ENCODE data around the gene CMTM7. TPM values are rescaled to one million over a fixed set of nuclear protein-coding genes. Genes with fewer than 3 reads are reported as not detected.

The CMTM7 gene
- total and polyA plus RNA-seq, 4 donors, result 4.4 to 20.6 (median 11.6) TPM

DNA sequence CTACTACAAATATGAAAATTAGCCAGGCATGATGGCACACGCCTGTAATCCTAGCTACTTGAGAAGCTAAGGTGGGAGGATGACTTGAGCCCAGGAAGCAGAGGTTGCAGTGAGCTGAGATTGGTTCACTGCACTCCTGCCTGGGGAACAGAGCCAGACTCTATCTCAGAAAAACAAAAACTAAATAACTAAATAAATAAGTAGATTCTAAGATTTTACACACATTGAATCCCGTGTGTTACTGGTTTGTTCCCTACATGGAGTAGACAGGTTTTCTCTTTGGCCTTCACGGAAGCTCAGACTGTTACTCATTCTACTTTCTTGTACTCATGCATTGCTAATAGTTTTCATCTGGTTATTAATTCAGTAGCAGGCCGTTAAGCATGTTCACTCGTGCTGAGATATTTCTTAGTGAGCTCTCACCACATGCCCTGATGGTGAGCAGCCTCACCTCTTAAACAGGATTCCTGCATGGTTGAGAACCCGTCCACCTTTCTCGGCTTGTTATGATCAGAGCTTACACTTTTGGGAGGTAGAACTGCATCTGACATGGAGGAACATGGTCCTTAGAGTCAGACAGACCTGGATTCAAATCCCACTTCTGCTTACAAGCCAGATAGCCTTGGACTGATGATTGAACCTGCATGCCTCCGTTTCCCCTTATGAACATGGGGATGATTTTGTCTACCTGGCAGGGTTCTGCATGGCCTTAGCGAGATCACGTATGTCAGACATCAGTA lies 49.1 kb downstream of the CMTM7 start:
- Histone ChIP-seq H3K9me3 (ENCODE audit: control insufficient read depth, insufficient read depth, low read length) (no peaks in the 10 kb centered on the region), H3K4me1 (ENCODE audit: control insufficient read depth, insufficient read depth, low read length) (no peaks in the 10 kb centered on the region), H3K27me3 (ENCODE audit: control insufficient read depth, insufficient read depth, low read length) (peaks cover 4% of the 10 kb centered on the region), H3K36me3 (ENCODE audit: control insufficient read depth, insufficient read depth, low read length) (no peaks in the 10 kb centered on the region), H3K27ac (ENCODE audit: low read depth, low read length) (no peak overlapping the region), H3K4me3 (ENCODE audit: low read depth, low read length) (no peak overlapping the region)
- no peak for DNase-seq (ENCODE audit: low read depth in 4 of 6, low spot score in 6 of 6)
- WGBS (ENCODE audit: insufficient coverage), result 96% methylated on average over 4 of the region's 10 CpGs

DNA sequence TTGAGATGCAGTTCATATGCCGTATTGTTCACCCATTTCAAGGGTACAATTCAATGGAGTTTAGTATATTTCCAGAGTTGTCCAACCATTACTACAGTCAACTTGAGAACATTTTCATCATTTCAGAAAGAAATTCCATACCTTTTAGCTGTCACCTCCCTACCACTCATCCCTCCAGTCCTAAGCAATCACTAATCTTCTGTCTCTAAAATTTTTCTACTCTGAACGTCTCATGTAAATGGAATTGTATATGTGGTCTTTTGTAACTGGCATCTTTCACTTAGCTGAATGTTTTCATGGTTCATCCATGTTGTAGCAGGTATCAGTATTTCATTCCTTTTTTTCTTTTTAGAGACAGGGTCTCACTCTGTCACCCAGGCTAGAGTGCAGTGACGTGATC lies 51.1 kb downstream of the CMTM7 start:
- Histone ChIP-seq H3K27me3 (ENCODE audit: control insufficient read depth, insufficient read depth, low read length) (no peaks in the 10 kb centered on the region), H3K36me3 (ENCODE audit: control insufficient read depth, insufficient read depth, low read length) (no peaks in the 10 kb centered on the region), H3K4me1 (ENCODE audit: control insufficient read depth, insufficient read depth, low read length) (no peaks in the 10 kb centered on the region), H3K4me3 (ENCODE audit: low read depth, low read length) (no peak overlapping the region), H3K9me3 (ENCODE audit: control insufficient read depth, insufficient read depth, low read length) (no peaks in the 10 kb centered on the region), H3K27ac (ENCODE audit: low read depth, low read length) (no peak overlapping the region)
- DNase-seq (ENCODE audit: low read depth in 4 of 6, low spot score in 6 of 6), result no peak
- WGBS (ENCODE audit: insufficient coverage), result 100% methylated on average over 1 of the region's 3 CpGs

GRCh38 chr3:32443478-32443877 lies 51.8 kb downstream of the CMTM7 start:
- no peaks in the 10 kb centered on the region for H3K4me1 ChIP-seq (ENCODE audit: control insufficient read depth, insufficient read depth, low read length)
- H3K36me3 ChIP-seq (ENCODE audit: control insufficient read depth, insufficient read depth, low read length), result no peaks in the 10 kb centered on the region
- no peaks in the 10 kb centered on the region for H3K9me3 ChIP-seq (ENCODE audit: control insufficient read depth, insufficient read depth, low read length)
- H3K27ac ChIP-seq (ENCODE audit: low read depth, low read length), result no peak overlapping the region
- WGBS (ENCODE audit: insufficient coverage), result no CpG with 5 or more reads among the region's 1 CpG
- no peak overlapping the region for H3K4me3 ChIP-seq (ENCODE audit: low read depth, low read length)
- no peaks in the 10 kb centered on the region for H3K27me3 ChIP-seq (ENCODE audit: control insufficient read depth, insufficient read depth, low read length)
- no peak for DNase-seq (ENCODE audit: low read depth in 4 of 6, low spot score in 6 of 6)

- H3K9me3 ChIP-seq (ENCODE audit: control insufficient read depth, insufficient read depth, low read length), result no peaks in the 10 kb centered on the region
- no peak overlapping the region for H3K4me3 ChIP-seq (ENCODE audit: low read depth, low read length)
- H3K27me3 ChIP-seq (ENCODE audit: control insufficient read depth, insufficient read depth, low read length), result peaks cover 6% of the 10 kb centered on the region
- no CpG with 5 or more reads among the region's 1 CpG for WGBS (ENCODE audit: insufficient coverage)
- H3K27ac ChIP-seq (ENCODE audit: low read depth, low read length), result no peak overlapping the region
- no peaks in the 10 kb centered on the region for H3K36me3 ChIP-seq (ENCODE audit: control insufficient read depth, insufficient read depth, low read length)
- peaks cover 15% of the 10 kb centered on the region for H3K4me1 ChIP-seq (ENCODE audit: control insufficient read depth, insufficient read depth, low read length)
- DNase-seq (ENCODE audit: low read depth in 4 of 6, low spot score in 6 of 6), result no peak
Measured at GRCh38 chr3:32447865-32448400, 56.3 kb downstream of the CMTM7 start.

DNA sequence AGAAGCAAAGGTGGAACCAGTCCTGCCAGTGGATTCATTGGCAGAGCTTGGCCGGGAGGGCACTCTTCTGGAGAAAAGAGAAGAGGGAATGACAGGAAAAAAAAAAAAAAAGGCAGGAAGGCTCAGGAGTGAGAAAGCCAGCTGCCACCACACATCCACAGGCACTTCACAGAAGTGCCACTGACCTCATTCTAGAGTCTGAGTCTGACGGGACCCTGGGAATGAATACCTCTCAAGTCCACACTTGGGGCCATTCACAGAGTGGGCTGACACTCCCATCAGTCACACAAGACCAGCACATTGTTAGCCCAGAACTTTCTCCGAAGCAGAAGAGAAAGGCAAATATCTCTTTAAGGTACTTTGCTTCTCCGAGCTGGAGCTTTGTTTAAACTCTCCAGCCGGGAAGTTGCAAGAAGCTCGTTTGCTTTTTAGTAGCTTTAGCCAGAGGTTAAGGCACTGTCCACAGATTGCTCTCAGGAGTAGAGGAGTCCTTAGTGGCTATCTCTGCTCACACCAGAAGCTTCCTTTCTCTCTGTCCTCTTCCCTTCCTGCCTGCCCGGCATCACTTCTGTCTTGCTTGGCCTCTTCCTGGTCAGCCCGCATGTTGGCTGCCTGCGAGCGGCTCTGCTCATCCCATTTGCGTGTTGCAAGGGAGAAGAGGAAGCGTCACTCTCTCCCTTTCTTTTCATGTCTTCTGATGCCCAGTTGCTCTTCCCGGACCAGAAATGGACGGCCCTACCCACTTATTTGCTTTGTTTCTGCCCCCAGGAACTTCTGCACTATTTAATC lies 57.2 kb downstream of the CMTM7 start:
- no peak for DNase-seq (ENCODE audit: low read depth in 4 of 6, low spot score in 6 of 6)
- Histone ChIP-seq H3K4me3 (ENCODE audit: low read depth, low read length) (no peak overlapping the region), H3K9me3 (ENCODE audit: control insufficient read depth, insufficient read depth, low read length) (no peaks in the 10 kb centered on the region), H3K27me3 (ENCODE audit: control insufficient read depth, insufficient read depth, low read length) (peaks cover 6% of the 10 kb centered on the region), H3K36me3 (ENCODE audit: control insufficient read depth, insufficient read depth, low read length) (no peaks in the 10 kb centered on the region), H3K27ac (ENCODE audit: low read depth, low read length) (no peak overlapping the region), H3K4me1 (ENCODE audit: control insufficient read depth, insufficient read depth, low read length) (peaks cover 15% of the 10 kb centered on the region)
- WGBS (ENCODE audit: insufficient coverage), result 60% methylated on average over 12 of the region's 14 CpGs

DNA sequence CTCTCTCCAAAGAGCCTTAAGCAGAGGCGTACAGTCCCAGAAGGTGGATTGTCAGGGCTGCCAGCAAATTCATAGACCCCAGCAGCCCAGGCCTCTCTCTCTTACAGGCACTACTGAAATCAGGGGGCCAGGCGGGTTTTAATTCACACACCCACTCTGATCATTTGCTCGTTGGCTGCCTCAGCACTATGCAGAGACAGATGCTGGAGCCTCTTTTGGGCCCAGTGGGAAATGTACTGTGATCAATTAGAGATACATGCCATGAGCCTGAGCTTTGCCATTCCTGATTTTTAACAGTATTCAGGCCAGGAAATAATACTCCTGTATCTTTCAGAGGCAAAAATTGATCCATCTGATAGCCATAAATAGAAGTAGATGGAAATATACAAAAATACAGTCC lies 58.0 kb downstream of the CMTM7 start:
- WGBS (ENCODE audit: insufficient coverage), result 70% methylated on average over 2 of the region's 3 CpGs
- no peak overlapping the region for H3K27ac ChIP-seq (ENCODE audit: low read depth, low read length)
- no peak overlapping the region for H3K4me3 ChIP-seq (ENCODE audit: low read depth, low read length)
- H3K4me1 ChIP-seq (ENCODE audit: control insufficient read depth, insufficient read depth, low read length), result peaks cover 15% of the 10 kb centered on the region
- no peaks in the 10 kb centered on the region for H3K36me3 ChIP-seq (ENCODE audit: control insufficient read depth, insufficient read depth, low read length)
- peaks cover 6% of the 10 kb centered on the region for H3K27me3 ChIP-seq (ENCODE audit: control insufficient read depth, insufficient read depth, low read length)
- peak in 1 of 6 donors; percentile 82 for DNase-seq (ENCODE audit: low read depth in 4 of 6, low spot score in 6 of 6)
- H3K9me3 ChIP-seq (ENCODE audit: control insufficient read depth, insufficient read depth, low read length), result no peaks in the 10 kb centered on the region

- no peak overlapping the region for H3K27ac ChIP-seq (ENCODE audit: low read depth, low read length)
- no peak for DNase-seq (ENCODE audit: low read depth in 4 of 6, low spot score in 6 of 6)
- H3K4me3 ChIP-seq (ENCODE audit: low read depth, low read length), result no peak overlapping the region
- no peaks in the 10 kb centered on the region for H3K9me3 ChIP-seq (ENCODE audit: control insufficient read depth, insufficient read depth, low read length)
- H3K36me3 ChIP-seq (ENCODE audit: control insufficient read depth, insufficient read depth, low read length), result no peaks in the 10 kb centered on the region
- peaks cover 6% of the 10 kb centered on the region for H3K27me3 ChIP-seq (ENCODE audit: control insufficient read depth, insufficient read depth, low read length)
- peaks cover 15% of the 10 kb centered on the region for H3K4me1 ChIP-seq (ENCODE audit: control insufficient read depth, insufficient read depth, low read length)
- 100% methylated on average over 1 of the region's 2 CpGs for WGBS (ENCODE audit: insufficient coverage)
Measured at GRCh38 chr3:32450426-32450825, 58.8 kb downstream of the CMTM7 start.

DNA sequence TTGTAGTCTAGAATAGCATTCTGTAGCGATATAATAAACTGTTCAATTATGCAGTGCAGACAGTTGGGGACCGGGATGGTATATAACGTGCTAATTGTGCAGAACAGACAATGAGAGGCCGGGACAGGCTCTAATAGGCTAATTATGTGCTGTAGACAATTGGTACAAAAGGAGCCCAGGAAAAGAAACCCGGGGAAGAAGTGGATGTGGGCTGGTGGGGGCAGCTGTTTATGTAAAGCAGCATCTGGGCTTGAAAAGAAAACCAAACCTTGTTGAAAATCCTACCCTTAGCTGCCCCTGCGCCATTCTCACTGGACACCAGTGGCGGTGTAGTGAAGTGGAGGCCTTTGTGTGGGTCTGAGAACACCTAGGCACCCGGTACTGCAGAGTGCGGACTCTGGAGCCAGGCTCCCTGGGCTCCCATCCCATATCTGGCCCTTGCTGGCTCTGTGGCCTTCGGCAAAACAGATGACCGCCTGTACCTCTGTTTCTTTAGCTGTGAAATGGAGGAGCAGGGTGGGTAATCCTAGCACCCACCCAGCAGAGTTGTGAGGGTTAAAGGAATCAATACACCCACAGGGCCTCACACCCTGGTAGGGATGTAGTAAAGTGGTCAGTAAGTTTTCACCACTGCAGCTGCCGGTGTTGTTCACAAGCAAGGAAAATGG lies 59.5 kb downstream of the CMTM7 start:
- H3K36me3 ChIP-seq (ENCODE audit: control insufficient read depth, insufficient read depth, low read length), result no peaks in the 10 kb centered on the region
- peaks cover 6% of the 10 kb centered on the region for H3K27me3 ChIP-seq (ENCODE audit: control insufficient read depth, insufficient read depth, low read length)
- H3K4me3 ChIP-seq (ENCODE audit: low read depth, low read length), result no peak overlapping the region
- H3K9me3 ChIP-seq (ENCODE audit: control insufficient read depth, insufficient read depth, low read length), result no peaks in the 10 kb centered on the region
- WGBS (ENCODE audit: insufficient coverage), result 55% methylated on average over 10 of the region's 12 CpGs
- peak overlapping the region; percentile 6 for H3K27ac ChIP-seq (ENCODE audit: low read depth, low read length)
- peaks cover 15% of the 10 kb centered on the region for H3K4me1 ChIP-seq (ENCODE audit: control insufficient read depth, insufficient read depth, low read length)
- DNase-seq (ENCODE audit: low read depth in 4 of 6, low spot score in 6 of 6), result peak in 2 of 6 donors; percentile 39 to 80

GRCh38 chr3:32452009-32452408 lies 60.4 kb downstream of the CMTM7 start:
- no peaks in the 10 kb centered on the region for H3K36me3 ChIP-seq (ENCODE audit: control insufficient read depth, insufficient read depth, low read length)
- H3K4me1 ChIP-seq (ENCODE audit: control insufficient read depth, insufficient read depth, low read length), result peaks cover 15% of the 10 kb centered on the region
- H3K4me3 ChIP-seq (ENCODE audit: low read depth, low read length), result no peak overlapping the region
- DNase-seq (ENCODE audit: low read depth in 4 of 6, low spot score in 6 of 6), result no peak
- no peak overlapping the region for H3K27ac ChIP-seq (ENCODE audit: low read depth, low read length)
- 98% methylated on average over 4 of the region's 4 CpGs for WGBS (ENCODE audit: insufficient coverage)
- no peaks in the 10 kb centered on the region for H3K9me3 ChIP-seq (ENCODE audit: control insufficient read depth, insufficient read depth, low read length)
- H3K27me3 ChIP-seq (ENCODE audit: control insufficient read depth, insufficient read depth, low read length), result peaks cover 6% of the 10 kb centered on the region
